ENCODE data around the gene COL15A1.

COL15A1 gene

GRCh38 chr9:99105152-99106043 is 161.7 kb downstream of the COL15A1 start:
- peaks cover 49% of the 10 kb centered on the region for H4K20me1 ChIP-seq
- H3K9ac ChIP-seq, result peak overlapping the region; percentile 91
- peak overlapping the region; percentile 92 for H3K27ac ChIP-seq
- peaks cover 32% of the 10 kb centered on the region for H3K27me3 ChIP-seq
- peaks cover 39% of the 10 kb centered on the region for H3K4me1 ChIP-seq
- H3K4me2 ChIP-seq, result peak overlapping the region; percentile 94
- peak overlapping the region; percentile 90 for H3K4me3 ChIP-seq
- no peaks in the 10 kb centered on the region for H3K9me3 ChIP-seq
- no peaks in the 10 kb centered on the region for H3K36me3 ChIP-seq
- no peak for TF ChIP-seq Cebpa-rat (IDR thresholded peaks at IDR 0.05)

DNA sequence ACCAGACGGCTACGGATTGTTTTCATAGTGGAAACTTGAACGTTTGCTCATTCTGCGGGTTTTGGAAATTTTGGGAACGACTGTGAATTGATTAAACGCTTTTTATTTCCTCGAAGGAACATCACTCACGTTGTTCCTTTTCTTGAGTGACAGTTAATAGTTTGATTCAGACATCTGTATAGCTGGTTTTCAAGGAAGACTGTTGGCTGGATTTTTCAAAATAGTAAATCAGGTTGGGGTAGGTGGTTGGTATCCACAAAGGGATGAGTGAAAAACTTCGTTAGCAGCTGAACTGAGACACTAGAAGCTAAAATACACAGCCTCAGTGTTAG is 162.3 kb downstream of the COL15A1 start:
- H3K4me3 ChIP-seq, result peak overlapping the region; percentile 90
- peak overlapping the region; percentile 91 for H3K9ac ChIP-seq
- peaks cover 32% of the 10 kb centered on the region for H3K27me3 ChIP-seq
- no peaks in the 10 kb centered on the region for H3K9me3 ChIP-seq
- peaks cover 41% of the 10 kb centered on the region for H3K4me1 ChIP-seq
- peak overlapping the region; percentile 94 for H3K4me2 ChIP-seq
- TF ChIP-seq Cebpa-rat (IDR thresholded peaks at IDR 0.05), result no peak
- H3K27ac ChIP-seq, result peak overlapping the region; percentile 92; the same call in 1 of the 2 replicates
- H4K20me1 ChIP-seq, result peaks cover 53% of the 10 kb centered on the region
- H3K36me3 ChIP-seq, result no peaks in the 10 kb centered on the region

DNA sequence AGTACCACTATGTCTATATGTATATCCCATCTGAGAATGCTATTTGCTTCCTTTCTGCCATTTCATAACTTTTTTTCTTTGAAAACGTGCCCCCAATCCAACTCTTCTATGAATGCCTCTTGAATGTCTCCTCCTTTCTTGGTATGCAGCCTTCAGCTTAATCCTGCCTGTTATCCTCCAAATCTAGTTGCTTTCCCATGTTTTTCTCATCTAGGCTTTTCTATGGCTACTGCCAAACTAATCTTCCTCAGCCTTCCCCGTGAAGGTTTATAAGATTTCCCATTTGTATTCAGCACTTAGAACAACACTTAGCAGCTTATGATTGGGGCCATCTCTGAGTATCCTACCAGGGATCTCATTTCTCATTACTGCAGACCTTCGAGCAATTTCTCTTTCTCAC is 163.7 kb downstream of the COL15A1 start:
- peaks cover 32% of the 10 kb centered on the region for H3K27me3 ChIP-seq
- H3K4me1 ChIP-seq, result peaks cover 52% of the 10 kb centered on the region
- H3K4me2 ChIP-seq, result no peak overlapping the region
- no peak for TF ChIP-seq Cebpa-rat (IDR thresholded peaks at IDR 0.05)
- H4K20me1 ChIP-seq, result peaks cover 66% of the 10 kb centered on the region
- no peak overlapping the region for H3K27ac ChIP-seq
- no peak overlapping the region for H3K9ac ChIP-seq
- H3K9me3 ChIP-seq, result no peaks in the 10 kb centered on the region
- no peaks in the 10 kb centered on the region for H3K36me3 ChIP-seq
- H3K4me3 ChIP-seq, result no peak overlapping the region

DNA sequence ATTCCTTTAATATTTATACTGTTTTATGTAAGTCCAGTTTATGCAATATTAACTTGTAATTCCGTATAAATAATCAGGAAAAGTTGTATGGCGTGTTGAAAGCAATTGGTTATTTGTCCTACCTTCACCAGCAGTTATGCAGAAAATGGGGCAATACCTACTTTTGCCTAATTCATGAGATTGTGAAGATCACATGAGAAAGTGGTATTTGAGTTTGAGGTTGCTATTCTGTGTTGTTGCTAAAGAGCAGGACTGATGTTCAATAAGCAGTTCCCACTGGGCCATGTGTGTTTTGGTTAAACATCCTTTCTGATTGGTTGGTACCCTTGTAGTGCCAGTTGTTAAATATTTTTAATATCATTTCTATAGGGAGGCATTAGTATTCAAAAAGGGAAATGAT is 164.4 kb downstream of the COL15A1 start:
- no peaks in the 10 kb centered on the region for H3K9me3 ChIP-seq
- no peak overlapping the region for H3K4me3 ChIP-seq
- no peak overlapping the region for H3K27ac ChIP-seq
- H4K20me1 ChIP-seq, result peaks cover 73% of the 10 kb centered on the region
- no peak for TF ChIP-seq Cebpa-rat (IDR thresholded peaks at IDR 0.05)
- no peak overlapping the region for H3K4me2 ChIP-seq
- no peak overlapping the region for H3K9ac ChIP-seq
- H3K36me3 ChIP-seq, result no peaks in the 10 kb centered on the region
- peaks cover 59% of the 10 kb centered on the region for H3K4me1 ChIP-seq
- peaks cover 30% of the 10 kb centered on the region for H3K27me3 ChIP-seq

DNA sequence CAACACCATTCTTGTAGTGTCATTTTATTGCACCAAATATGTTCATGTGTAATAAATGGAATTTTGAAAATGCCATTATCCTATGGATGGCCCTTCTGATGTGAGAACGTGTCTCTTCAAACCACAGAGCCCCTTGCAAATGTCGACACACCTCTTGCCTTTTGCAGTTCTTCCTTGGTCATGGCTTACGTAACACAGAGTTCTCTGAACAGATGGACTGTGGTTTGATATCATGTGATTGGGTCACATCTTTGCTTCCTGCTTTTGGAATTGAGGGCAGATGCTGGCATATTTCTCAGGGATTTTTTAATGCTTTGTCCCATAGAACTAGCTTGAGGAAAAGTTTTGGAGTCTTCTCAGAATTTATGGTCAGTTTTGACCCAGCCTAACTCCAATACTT is 165.8 kb downstream of the COL15A1 start:
- Histone ChIP-seq H3K27me3 (peaks cover 19% of the 10 kb centered on the region; the same call in 1 of the 2 replicates), H3K36me3 (no peaks in the 10 kb centered on the region), H3K4me2 (no peak overlapping the region; the same call in 1 of the 2 replicates), H3K4me3 (no peak overlapping the region), H3K27ac (no peak overlapping the region), H3K4me1 (peaks cover 53% of the 10 kb centered on the region), H3K9me3 (no peaks in the 10 kb centered on the region), H4K20me1 (peaks cover 87% of the 10 kb centered on the region), H3K9ac (no peak overlapping the region)
- TF ChIP-seq Cebpa-rat (IDR thresholded peaks at IDR 0.05), result 0 out of 2 replicates have a peak, but pooled peaks have one; percentile 34

GRCh38 chr9:99112750-99113413 is 169.2 kb downstream of the COL15A1 start:
- Histone ChIP-seq H3K9ac (no peak overlapping the region), H3K4me2 (peak overlapping the region; percentile 11), H3K4me3 (no peak overlapping the region), H3K36me3 (no peaks in the 10 kb centered on the region), H4K20me1 (peaks cover 91% of the 10 kb centered on the region), H3K27ac (no peak overlapping the region), H3K27me3 (no peaks in the 10 kb centered on the region), H3K9me3 (no peaks in the 10 kb centered on the region), H3K4me1 (peaks cover 35% of the 10 kb centered on the region)
- no peak for TF ChIP-seq Cebpa-rat (IDR thresholded peaks at IDR 0.05)

DNA sequence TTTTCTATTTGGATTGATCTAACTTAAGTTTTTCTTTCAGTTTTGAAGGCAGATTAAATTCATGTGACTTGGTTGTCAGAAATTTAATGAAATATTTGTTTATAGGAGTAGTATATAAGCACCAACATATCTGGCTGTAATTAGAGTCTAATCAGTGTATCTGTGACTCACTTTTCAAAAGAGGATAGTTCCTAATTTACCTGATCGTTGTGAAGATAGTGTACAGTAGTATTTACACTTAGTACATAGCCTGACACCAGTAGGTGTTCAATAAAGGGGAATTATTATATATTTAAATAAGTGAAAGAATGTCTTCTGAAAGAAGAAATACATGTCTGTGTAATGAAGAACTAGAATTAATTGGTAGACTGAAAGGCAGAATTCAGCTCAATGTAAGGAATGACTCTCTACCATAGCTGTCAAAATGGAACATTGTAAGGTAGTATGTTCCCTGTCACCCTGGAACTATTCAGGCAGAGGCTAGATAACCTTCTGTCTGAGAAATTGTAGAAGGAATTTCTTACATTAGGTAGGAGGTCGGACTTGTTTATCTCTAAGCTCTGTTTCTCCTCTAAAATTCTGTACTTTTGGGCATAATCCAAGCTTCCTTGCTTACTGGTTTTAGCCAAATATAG is 169.8 kb downstream of the COL15A1 start:
- Histone ChIP-seq H3K36me3 (no peaks in the 10 kb centered on the region), H3K4me3 (no peak overlapping the region), H3K4me2 (peak overlapping the region; percentile 11), H3K27ac (no peak overlapping the region), H4K20me1 (peaks cover 89% of the 10 kb centered on the region), H3K9ac (no peak overlapping the region), H3K9me3 (no peaks in the 10 kb centered on the region), H3K4me1 (peaks cover 33% of the 10 kb centered on the region), H3K27me3 (no peaks in the 10 kb centered on the region)
- TF ChIP-seq Cebpa-rat (IDR thresholded peaks at IDR 0.05), result no peak

DNA sequence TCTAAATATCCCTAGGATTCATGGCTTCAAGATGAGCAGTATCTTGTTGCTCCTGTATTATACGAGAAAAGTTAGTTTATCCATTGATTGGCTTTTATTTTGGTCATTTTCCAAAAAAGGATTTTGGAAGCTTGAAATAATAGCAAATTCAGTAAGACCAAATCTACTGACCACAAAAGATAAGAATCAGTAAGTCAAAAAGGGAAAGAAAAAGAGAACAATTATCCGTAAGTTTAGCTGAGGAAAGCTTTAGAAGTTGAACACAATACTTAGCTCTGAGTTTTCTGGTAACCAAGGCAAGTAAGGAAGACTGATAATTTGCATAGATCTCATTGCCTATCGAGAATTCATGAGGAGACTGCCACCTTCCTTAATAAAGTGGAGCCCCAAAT is 170.3 kb downstream of the COL15A1 start:
- Histone ChIP-seq H3K4me3 (no peak overlapping the region), H3K36me3 (no peaks in the 10 kb centered on the region), H3K27ac (no peak overlapping the region), H3K9me3 (no peaks in the 10 kb centered on the region), H3K9ac (no peak overlapping the region), H3K4me2 (no peak overlapping the region), H3K4me1 (peaks cover 35% of the 10 kb centered on the region), H4K20me1 (peaks cover 89% of the 10 kb centered on the region), H3K27me3 (no peaks in the 10 kb centered on the region)
- TF ChIP-seq Cebpa-rat (IDR thresholded peaks at IDR 0.05), result no peak

DNA sequence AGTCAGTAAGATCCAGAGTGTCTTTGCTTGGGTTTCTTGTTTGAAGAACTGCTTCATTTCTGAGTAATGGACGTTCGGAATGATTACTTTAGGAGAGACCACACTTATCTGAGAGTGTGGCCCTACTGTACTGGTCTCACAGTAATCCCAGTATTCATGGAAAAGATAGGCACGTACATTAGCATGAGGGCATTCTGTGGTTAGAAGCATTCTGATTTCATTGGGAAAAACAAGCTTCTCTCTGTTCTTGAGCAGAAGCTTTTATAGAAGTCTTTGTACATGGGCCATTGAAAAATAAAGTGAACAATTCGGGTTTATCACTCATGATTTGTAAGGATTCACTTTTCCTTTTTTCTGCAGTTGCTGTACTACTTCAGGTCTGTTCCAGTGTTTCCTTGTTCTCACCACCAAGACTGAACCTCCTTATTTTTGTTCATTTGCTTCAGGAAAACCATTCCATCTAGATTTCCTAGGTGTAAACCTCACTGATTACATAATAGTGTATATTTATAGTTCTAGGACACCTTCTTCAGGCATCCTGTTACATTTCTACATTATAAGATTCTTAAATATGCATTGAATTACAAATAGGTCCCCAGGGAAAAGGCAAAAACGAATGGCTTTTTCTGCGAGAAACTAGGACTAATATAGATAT is 171.3 kb downstream of the COL15A1 start:
- Histone ChIP-seq H3K27me3 (no peaks in the 10 kb centered on the region), H4K20me1 (peaks cover 90% of the 10 kb centered on the region), H3K4me1 (peaks cover 38% of the 10 kb centered on the region), H3K36me3 (no peaks in the 10 kb centered on the region), H3K4me2 (no peak overlapping the region), H3K9me3 (no peaks in the 10 kb centered on the region), H3K27ac (no peak overlapping the region), H3K9ac (no peak overlapping the region), H3K4me3 (no peak overlapping the region)
- no peak for TF ChIP-seq Cebpa-rat (IDR thresholded peaks at IDR 0.05)

Measured in BLaER1 (cell line).